ENCODE data around the gene TLE2.

GRCh38 chr19:2962018-2962670 is 66.9 kb downstream of the TLE2 start:
- TF ChIP-seq CTCF (IDR thresholded peaks at IDR 0.05): peak; percentile 70 to 96 (median 73)
- TF ChIP-seq POLR2A (IDR thresholded peaks at IDR 0.05): no peak

Measured in transverse colon (tissue), 3 donors.